Measurements from ENCODE around the gene ACP7.

GRCh38 chr19:39059302-39059701, 24.9 kb upstream of the ACP7 start:
- no peak for TF ChIP-seq POLR2A (IDR thresholded peaks at IDR 0.05)
- no peak for TF ChIP-seq CTCF (IDR thresholded peaks at IDR 0.05)
